Measurements from ENCODE around the gene TRIM41. TPM values are rescaled to one million over a fixed set of nuclear protein-coding genes. Genes with fewer than 3 reads are reported as not detected.
"Not testable (repeated sequence)": the region's sequence is repeated elsewhere in the genome, so short reads cannot be mapped to it uniquely, and the experiment has no call there.

Gene TRIM41
- 10 to 100 TPM; 16.9 to 28.3 TPM for total RNA-seq

DNA sequence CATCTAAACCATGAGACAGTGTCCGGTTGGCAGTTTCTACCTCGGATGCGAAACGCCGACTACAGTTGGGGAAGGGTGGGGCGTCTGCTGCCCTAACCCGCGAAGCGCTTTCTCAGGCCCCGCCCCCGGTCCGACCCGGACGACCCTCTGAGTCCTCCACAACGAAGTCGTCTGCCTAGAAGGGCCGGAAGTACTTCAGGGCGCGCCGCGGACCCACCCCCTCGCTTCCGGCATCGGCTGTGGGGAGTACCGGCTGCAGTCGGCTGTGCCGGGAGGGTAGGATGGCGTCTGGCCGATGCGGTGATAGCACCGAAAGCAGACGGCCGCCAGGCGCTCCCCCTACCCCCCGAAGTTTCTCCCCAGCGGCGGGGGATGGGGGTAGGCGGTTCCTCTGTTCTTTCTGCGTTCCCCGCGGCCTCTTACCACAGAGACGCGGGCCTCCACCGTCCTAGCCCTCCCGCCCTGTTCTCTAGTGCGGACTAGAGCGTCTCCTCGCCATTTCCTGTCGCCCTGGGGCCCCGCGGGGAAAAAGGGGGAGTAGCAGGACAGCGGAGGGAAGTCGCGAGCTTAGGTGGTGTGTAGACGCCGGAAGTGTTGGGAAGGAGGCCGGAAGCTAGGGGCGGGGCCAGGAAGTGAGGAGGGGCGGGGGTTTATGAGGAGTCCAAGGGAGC, at the start of gene TRIM41:
Gene TRIM41 (plus strand): TSS at position 224 of the 671 bp plus-strand sequence. CDS start 719 bp downstream, outside the sequence.
- TF ChIP-seq, protein P1, sequence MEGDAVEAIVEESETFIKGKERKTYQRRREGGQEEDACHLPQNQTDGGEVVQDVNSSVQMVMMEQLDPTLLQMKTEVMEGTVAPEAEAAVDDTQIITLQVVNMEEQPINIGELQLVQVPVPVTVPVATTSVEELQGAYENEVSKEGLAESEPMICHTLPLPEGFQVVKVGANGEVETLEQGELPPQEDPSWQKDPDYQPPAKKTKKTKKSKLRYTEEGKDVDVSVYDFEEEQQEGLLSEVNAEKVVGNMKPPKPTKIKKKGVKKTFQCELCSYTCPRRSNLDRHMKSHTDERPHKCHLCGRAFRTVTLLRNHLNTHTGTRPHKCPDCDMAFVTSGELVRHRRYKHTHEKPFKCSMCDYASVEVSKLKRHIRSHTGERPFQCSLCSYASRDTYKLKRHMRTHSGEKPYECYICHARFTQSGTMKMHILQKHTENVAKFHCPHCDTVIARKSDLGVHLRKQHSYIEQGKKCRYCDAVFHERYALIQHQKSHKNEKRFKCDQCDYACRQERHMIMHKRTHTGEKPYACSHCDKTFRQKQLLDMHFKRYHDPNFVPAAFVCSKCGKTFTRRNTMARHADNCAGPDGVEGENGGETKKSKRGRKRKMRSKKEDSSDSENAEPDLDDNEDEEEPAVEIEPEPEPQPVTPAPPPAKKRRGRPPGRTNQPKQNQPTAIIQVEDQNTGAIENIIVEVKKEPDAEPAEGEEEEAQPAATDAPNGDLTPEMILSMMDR (IDR thresholded peaks at IDR 0.05) = no peak
- TF ChIP-seq POLR2A (IDR thresholded peaks at IDR 0.05) (peak; percentile 68), POLR2AphosphoS5 (IDR thresholded peaks at IDR 0.05) (peak; percentile 89)
- DNase-seq (ENCODE audit: low spot score) = peak; percentile 95
- no peaks in the 10 kb centered on the region for H3K9me3 ChIP-seq
- no peaks in the 10 kb centered on the region for H3K36me3 ChIP-seq
- under 1% methylated on average over 38 of the region's 59 CpGs for WGBS
- intact Hi-C loops (cut with DNase I) = loop anchor here (2.0 kb wide), 1 partner anchor 20 kb away; the partner anchor contains the start of gene RACK1
- H3K27me3 ChIP-seq (replicated peaks; ENCODE audit: insufficient read depth) = no peaks in the 10 kb centered on the region
- H3K27ac ChIP-seq = peak within 1 kb of the TSS; percentile 98
- H3K4me3 ChIP-seq = peak within 1 kb of the TSS; percentile 84 to 90
- H3K4me1 ChIP-seq (replicated peaks) = no peaks in the 10 kb centered on the region

DNA sequence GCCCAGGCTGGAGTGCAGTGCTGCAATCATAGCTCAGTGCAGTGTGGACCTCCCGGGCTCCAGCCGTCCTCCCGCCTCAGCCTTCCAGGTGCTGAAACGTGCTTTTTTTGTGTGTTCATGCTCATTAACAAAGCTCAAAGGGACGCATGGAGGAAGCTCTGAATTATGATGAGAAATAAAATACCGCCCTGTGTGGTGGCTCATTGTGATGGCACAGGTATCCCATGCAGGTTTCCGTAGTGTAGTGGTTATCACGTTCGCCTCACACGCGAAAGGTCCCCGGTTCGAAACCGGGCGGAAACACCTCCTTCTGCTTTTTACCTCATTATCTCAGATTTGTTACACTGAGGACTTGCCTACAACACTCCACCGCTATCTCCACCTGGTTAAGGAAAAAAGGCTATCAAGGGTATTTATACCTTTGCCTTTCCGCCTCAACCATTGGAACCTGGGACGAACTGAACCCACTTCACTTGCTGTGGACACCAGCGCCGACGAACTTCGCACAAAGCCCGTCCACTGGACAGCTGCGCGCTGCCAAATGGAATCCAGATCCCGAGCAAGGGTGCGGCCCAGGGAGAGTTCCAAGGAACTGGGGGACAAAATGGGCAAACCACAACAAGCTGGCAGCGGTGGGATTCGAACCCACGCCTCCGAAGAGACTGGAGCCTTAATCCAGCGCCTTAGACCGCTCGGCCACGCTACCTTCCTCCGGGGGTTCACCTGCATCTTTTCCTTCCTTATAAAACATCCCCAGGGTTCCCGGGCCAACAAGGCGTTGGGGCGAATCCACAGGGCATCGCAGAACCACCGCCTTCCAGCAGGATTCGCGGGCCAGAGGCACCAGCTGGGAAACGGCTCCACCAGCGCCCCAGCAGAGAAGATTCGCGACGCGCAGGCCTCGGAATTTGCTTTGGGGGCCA, 49.4 kb upstream of the TRIM41 start:
- peaks cover 14% of the 10 kb centered on the region for H3K27me3 ChIP-seq (replicated peaks; ENCODE audit: insufficient read depth)
- H3K4me3 ChIP-seq = no peak overlapping the region
- 5% methylated on average over 50 of the region's 50 CpGs for whole genome bisulfite sequencing
- no peaks in the 10 kb centered on the region for H3K9me3 ChIP-seq
- intact Hi-C loops (cut with DNase I) = no loop called here
- no peaks in the 10 kb centered on the region for H3K4me1 ChIP-seq (replicated peaks)
- no peak overlapping the region for H3K27ac ChIP-seq
- DNase-seq (ENCODE audit: low spot score) = no peak
- H3K36me3 ChIP-seq = no peaks in the 10 kb centered on the region
- TF ChIP-seq POLR2AphosphoS5 (IDR thresholded peaks at IDR 0.05) = no peak
- TF ChIP-seq, protein P1 (IDR thresholded peaks at IDR 0.05) = no peak
- no peak for TF ChIP-seq POLR2A (IDR thresholded peaks at IDR 0.05)

DNA sequence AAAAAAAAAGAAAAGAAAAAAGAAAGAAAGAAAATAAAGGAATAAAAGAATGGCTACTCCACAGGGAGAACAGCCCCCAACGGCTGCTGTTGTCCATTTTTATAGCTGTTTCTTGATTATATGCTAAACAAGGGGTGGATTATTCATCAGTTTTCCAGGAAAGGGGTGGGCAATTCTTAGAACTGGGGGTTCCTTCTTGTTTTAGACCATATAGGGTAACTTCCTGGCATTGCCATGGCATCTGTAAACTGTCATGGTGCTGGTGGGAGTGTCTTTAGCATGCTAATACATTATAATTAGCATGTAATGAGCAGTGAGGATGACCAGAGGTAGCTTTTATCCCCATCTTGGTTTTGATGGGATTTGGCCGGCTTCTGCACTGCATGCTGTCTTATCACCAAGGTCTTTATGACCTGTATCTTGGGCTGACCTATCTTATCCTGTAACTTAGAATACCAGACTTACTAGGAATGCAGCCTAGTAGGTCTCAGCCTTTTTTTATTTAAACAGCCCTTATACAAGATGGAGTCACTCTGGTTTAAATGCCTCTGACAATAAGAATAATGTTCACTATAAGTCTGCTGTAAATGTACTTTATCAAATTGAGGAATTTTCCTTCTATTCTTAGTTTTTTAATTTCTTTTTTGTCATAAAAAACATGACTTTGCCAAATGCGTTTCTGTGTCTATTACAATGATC, 46.7 kb upstream of the TRIM41 start:
- 64% methylated on average over 3 of the region's 3 CpGs for WGBS
- H3K9me3 ChIP-seq = no peaks in the 10 kb centered on the region
- H3K4me3 ChIP-seq = no peak overlapping the region
- H3K27me3 ChIP-seq (replicated peaks; ENCODE audit: insufficient read depth) = no peaks in the 10 kb centered on the region
- no peak for DNase-seq (ENCODE audit: low spot score)
- intact Hi-C loops (cut with DNase I) = no loop called here
- no peaks in the 10 kb centered on the region for H3K36me3 ChIP-seq
- H3K27ac ChIP-seq = no peak overlapping the region
- TF ChIP-seq, protein P1 (IDR thresholded peaks at IDR 0.05) = no peak
- TF ChIP-seq POLR2AphosphoS5 (IDR thresholded peaks at IDR 0.05) (no peak), POLR2A (IDR thresholded peaks at IDR 0.05) (no peak)
- no peaks in the 10 kb centered on the region for H3K4me1 ChIP-seq (replicated peaks)

DNA sequence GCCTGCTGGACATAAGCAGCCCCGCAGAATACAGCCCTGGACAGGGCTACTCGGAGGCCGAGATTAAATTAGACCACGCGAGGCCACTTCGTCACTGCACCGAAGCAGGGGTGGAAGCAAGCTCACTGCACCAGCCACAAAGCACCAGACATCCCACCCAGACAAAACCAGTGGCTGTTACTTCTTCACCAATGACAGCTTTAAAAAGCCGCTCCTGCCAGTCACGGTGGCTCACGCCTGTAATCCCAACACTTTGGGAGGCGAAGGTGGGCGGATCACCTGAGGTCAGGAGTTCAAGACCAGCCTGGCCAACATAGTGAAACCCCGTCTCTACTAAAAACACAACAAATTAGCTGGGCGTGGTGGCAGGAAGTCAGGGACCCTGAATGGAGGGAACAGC, 45.5 kb upstream of the TRIM41 start:
- 72% methylated on average over 14 of the region's 14 CpGs for WGBS
- not testable (repeated sequence) for H3K4me1 ChIP-seq (replicated peaks)

More for the DNA sequence above, 45.5 kb upstream of the TRIM41 start:
- H3K36me3 ChIP-seq; H3K27me3 ChIP-seq (replicated peaks; ENCODE audit: insufficient read depth); DNase-seq (ENCODE audit: low spot score); H3K9me3 ChIP-seq; H3K27ac ChIP-seq; intact Hi-C loops (cut with DNase I); H3K4me3 ChIP-seq: not testable (repeated sequence)

All from prostate gland (tissue), 2 donors.